GM12864 (cell line): ENCODE data around the gene AATK.

Experiments used
- DNase-seq: peaks from one replicate; pipeline ENCODE4 v3.0.0-alpha.2; 2011; ENCODE audit warnings: low read depth
- H3K4me3 ChIP-seq: 2 replicates; pipeline ENCODE4 v1.5.1; 2011; ENCODE audit warnings: mild to moderate bottlenecking, low read depth, low read length, control low read depth
- TF ChIP-seq, protein P1 (sequence below): IDR thresholded peaks from 2 replicates; pipeline ENCODE4 v1.5.1; 2011; ENCODE audit warnings: low read depth, mild to moderate bottlenecking, moderate library complexity, low read length, control low read depth, inconsistent platforms; ENCODE audit errors: missing control alignments

The AATK gene

DNA sequence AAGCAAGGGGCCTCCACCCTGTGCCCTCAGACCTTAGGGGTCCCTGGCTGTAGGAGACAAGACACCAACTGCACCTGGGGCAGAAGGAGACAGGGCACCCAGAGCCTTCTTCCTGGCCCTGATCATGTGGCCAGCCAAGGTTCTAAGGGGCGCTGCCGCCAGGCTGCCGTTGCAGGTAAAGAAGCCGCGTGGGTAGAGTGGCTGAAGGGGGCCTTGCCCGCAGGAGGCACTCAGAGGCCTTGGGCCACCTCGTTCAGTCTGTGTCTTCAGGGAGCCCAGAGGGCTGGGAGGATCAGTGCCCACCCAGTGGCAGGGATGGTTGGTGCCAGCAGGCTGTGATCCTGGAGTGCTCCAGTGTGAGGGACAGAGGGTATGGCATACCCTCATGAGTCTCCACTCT is 1.6 kb upstream of the AATK start:
- DNase-seq, result no peak
- TF ChIP-seq, protein P1, sequence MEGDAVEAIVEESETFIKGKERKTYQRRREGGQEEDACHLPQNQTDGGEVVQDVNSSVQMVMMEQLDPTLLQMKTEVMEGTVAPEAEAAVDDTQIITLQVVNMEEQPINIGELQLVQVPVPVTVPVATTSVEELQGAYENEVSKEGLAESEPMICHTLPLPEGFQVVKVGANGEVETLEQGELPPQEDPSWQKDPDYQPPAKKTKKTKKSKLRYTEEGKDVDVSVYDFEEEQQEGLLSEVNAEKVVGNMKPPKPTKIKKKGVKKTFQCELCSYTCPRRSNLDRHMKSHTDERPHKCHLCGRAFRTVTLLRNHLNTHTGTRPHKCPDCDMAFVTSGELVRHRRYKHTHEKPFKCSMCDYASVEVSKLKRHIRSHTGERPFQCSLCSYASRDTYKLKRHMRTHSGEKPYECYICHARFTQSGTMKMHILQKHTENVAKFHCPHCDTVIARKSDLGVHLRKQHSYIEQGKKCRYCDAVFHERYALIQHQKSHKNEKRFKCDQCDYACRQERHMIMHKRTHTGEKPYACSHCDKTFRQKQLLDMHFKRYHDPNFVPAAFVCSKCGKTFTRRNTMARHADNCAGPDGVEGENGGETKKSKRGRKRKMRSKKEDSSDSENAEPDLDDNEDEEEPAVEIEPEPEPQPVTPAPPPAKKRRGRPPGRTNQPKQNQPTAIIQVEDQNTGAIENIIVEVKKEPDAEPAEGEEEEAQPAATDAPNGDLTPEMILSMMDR, result no peak
- H3K4me3 ChIP-seq, result no peak overlapping the region

GRCh38 chr17:81167194-81167524 is 1.1 kb upstream of the AATK start:
- no peak for DNase-seq
- no peak overlapping the region for H3K4me3 ChIP-seq
- TF ChIP-seq, protein P1, result no peak

DNA sequence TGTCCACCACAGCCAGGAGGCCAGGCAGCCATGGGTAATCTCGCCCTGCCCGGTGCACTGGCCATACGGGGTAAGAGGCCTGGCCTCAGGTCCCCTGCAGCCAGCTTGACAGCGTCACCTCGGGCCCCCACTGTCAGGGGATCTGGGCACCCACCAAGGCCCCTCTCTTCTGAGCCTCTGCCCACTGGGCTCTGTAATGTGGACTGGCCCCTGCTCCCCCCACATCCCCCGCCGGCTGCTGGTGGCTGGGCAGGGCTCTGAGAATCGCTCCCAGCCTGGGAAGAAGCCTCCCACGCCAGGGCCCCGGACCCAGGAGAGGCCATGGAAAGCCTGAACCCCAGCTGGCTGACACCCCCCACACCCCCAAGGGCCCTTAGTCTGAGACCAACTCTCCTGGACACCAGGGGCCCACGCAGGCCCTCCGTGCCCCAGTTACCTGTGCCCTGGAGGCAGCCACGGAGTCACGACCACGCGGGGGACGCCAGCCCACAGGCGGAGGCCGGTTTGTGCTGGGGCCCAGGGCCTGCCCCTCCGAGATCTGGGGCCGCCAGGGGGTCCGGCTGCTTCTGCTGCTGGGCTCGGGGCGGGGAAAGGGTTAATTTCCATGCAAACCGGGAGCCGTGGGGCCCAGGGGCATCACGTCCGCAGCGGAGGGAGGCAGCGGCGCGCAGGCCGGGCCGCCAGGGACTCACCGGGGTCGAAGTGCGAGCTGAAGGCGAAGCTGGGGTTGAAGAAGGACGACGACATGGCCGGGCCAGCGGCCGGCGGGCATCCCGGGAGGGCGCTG is 582 bp downstream of the AATK start, which contains the start of gene PVALEF:
TSS of gene PVALEF (plus strand) at position 262 of the 787 bp plus-strand sequence. CDS start 15,720 bp downstream, outside the sequence.
- TF ChIP-seq, protein P1, result no peak
- H3K4me3 ChIP-seq, result no peak within 1 kb of the TSS
- DNase-seq, result no peak

DNA sequence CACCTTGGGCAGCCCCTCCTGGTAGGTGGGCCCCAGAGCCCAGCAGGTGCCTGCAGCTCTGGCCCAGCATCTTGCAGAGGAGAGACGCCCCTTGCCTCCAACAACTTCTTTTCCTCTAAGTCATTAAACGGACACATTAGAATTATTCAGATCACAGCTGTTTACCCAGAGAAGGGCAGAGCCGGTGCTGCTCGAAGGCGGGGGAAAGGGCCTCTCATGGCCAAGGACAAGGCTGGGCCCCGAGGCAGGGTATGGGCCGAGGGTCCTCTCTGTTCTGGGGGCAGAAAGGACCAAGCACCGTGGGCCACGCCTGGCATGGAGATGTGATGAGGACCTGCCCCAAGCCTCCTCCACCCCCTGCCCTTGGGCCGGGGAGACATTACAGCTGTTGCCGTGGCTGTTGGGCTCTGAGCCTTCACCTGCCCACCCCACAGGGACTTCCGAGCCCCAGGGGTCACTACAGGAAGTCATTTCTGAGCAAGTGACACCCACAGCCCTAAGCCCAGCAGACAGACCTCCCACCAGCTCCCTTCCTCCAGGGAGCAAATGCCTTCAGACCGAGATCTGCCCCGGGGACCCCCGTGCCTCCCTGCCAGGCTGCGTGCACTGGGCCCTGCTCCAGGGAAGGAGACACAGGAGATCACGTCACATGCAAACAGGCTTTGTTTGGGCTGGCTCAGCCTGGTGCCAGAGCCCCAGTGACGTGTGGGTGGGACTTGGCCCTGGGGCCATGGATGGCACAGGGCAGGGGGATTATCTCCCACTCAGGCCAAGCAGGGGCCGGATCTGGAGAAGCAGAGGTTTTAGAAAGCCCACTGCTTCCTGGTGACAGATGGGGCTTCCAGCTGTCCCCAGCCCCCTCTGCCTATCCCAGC is 1.4 kb downstream of the AATK start:
- H3K4me3 ChIP-seq, result no peak overlapping the region
- TF ChIP-seq, protein P1, result no peak

DNA sequence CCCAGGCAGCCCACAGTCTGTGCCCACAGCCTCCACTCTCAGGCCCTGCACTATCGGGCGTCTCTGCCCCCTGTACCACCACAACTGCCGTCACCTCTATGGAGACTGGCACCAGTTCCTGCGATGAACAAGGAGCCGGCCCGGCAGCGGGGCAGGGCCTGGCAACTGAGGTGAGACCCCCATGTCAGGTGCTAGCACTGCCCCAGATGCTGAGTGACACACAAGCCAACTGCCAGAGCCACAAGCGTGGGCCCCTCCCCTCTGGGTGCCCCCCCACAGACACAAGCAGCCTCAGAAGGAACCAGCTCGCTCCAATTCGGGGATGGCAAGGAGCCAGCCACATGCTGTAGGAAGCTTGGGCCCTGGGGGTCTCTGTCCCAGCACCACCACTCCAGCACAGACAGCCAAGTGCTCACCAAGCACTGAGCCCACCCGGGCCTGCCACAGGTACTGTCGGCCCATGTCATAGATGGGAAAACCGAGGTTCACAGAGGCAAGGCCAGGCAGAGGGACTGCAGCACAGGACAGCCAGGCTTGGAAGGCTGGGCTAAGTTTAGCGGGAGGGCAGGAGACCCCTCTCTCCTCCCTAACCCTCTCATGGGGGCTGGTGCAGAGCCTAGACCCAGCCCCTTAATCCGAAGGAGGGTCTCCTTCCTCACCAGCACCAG is 2.2 kb downstream of the AATK start:
- H3K4me3 ChIP-seq, result no peak overlapping the region
- TF ChIP-seq, protein P1, result no peak
- no peak for DNase-seq

More for the DNA sequence above, 1.4 kb downstream of the AATK start:
- no peak for DNase-seq

GRCh38 chr17:81163051-81163695 is 2.8 kb downstream of the AATK start:
- TF ChIP-seq, protein P1, result no peak
- DNase-seq, result no peak
- H3K4me3 ChIP-seq, result no peak overlapping the region
